H1 (cell line): Measurements from ENCODE around the gene FPGS. TPM values are rescaled to one million over a fixed set of nuclear protein-coding genes. Genes with fewer than 3 reads are reported as not detected.

ENCODE experiments used
- BACH1 ChIP-seq: IDR thresholded peaks from 2 replicates; pipeline ENCODE4 v1.6.1; 2012; ENCODE audit warnings: low read length, improper control_type of control experiment
- CBX5 ChIP-seq: fragments of 300-800, 300-1000 bp; sonication (generic); IDR thresholded peaks from 2 replicates; pipeline ENCODE4 v1.7.1; 2016; ENCODE audit warnings: antibody characterized with exemption, low read length, low read depth
- CEBPB ChIP-seq: IDR thresholded peaks from 2 replicates; pipeline ENCODE4 v1.6.1; 2012; ENCODE audit warnings: low read depth, low read length
- CHD1 ChIP-seq: IDR thresholded peaks from 2 replicates; pipeline ENCODE4 v1.6.1; 2012; ENCODE audit warnings: low read depth, low read length, improper control_type of control experiment
- CTBP2 ChIP-seq: IDR thresholded peaks from 2 replicates; pipeline ENCODE4 v1.7.0; 2011; ENCODE audit warnings: borderline replicate concordance, mild to moderate bottlenecking, moderate library complexity, mixed read lengths, low read length; ENCODE audit not compliant: insufficient read depth, insufficient read length
- EGR1 ChIP-seq: IDR thresholded peaks from 2 replicates; pipeline ENCODE4 v1.6.1; 2011; ENCODE audit warnings: low read depth, low read length, borderline replicate concordance
- HDAC2 ChIP-seq, 2 experiments: fragments of 300-600 bp in 1 of 2; sonication (generic) in 1 of 2; IDR thresholded peaks; 2 replicates each; pipeline ENCODE4 v1.6.1; 2011 to 2012; ENCODE audit warnings: low read depth in 2 of 2, low read length in 2 of 2, mild to moderate bottlenecking in 2 of 2, moderate library complexity in 2 of 2, borderline replicate concordance in 1 of 2, inconsistent platforms in 1 of 2
- KDM4A ChIP-seq: IDR thresholded peaks from one replicate; pipeline ENCODE4 v1.7.1; 2012; ENCODE audit warnings: low read depth, mild to moderate bottlenecking, moderate library complexity, low read length, inconsistent platforms; ENCODE audit not compliant: severe bottlenecking
- MAFK ChIP-seq: IDR thresholded peaks from 2 replicates; pipeline ENCODE4 v1.6.1; 2012; ENCODE audit warnings: low read depth, mild to moderate bottlenecking, improper control_type of control experiment, low read length
- NRF1 ChIP-seq: IDR thresholded peaks from 2 replicates; pipeline ENCODE4 v1.6.1; 2011; ENCODE audit warnings: mild to moderate bottlenecking, low read depth, low read length, improper control_type of control experiment
- POLR2A ChIP-seq, 2 experiments: IDR thresholded peaks; 1 replicate in 1 of 2; 2 replicates in 1 of 2; pipeline ENCODE4 v1.6.1; 2011; ENCODE audit warnings: low read depth in 2 of 2, low read length in 2 of 2, mild to moderate bottlenecking in 2 of 2; ENCODE audit errors: control extremely low read depth in 1 of 2
- POLR2AphosphoS5 ChIP-seq: IDR thresholded peaks from 2 replicates; pipeline ENCODE4 v1.6.1; 2011; ENCODE audit warnings: low read depth, low read length
- RBBP5 ChIP-seq: IDR thresholded peaks from 2 replicates; pipeline ENCODE4 v1.7.1; 2012; ENCODE audit warnings: low read depth, mild to moderate bottlenecking, inconsistent platforms, low read length, moderate library complexity, borderline replicate concordance
- SAP30 ChIP-seq: fragments of 300-600 bp; sonication (generic); IDR thresholded peaks from 2 replicates; pipeline ENCODE4 v1.7.1; 2012; ENCODE audit warnings: low read length, moderate library complexity, mild to moderate bottlenecking, inconsistent platforms; ENCODE audit not compliant: insufficient read depth, insufficient replicate concordance
- SIN3A ChIP-seq, 2 experiments: IDR thresholded peaks in 1 of 2; conservative IDR thresholded peaks in 1 of 2; 2 replicates each; pipeline ENCODE4 v1.6.1; 2011 to 2012; ENCODE audit warnings: low read length in 2 of 2, improper control_type of control experiment in 1 of 2, low read depth in 1 of 2, mild to moderate bottlenecking in 1 of 2
- SIX5 ChIP-seq: IDR thresholded peaks from 2 replicates; pipeline ENCODE4 v1.6.1; 2011; ENCODE audit warnings: mild to moderate bottlenecking, low read depth, low read length
- SP2 ChIP-seq: IDR thresholded peaks from 2 replicates; pipeline ENCODE4 v1.6.1; 2012; ENCODE audit warnings: mild to moderate bottlenecking, low read length, inconsistent platforms
- SRF ChIP-seq: IDR thresholded peaks from 2 replicates; pipeline ENCODE4 v1.6.1; 2011; ENCODE audit warnings: mild to moderate bottlenecking, low read depth, low read length, moderate library complexity
- SUZ12 ChIP-seq: fragments of 200-600 bp; sonication (generic); IDR thresholded peaks from 2 replicates; pipeline ENCODE4 v1.6.1; 2012; ENCODE audit warnings: mild to moderate bottlenecking, inconsistent platforms, low read length, moderate library complexity, mixed read lengths
- TBP ChIP-seq: IDR thresholded peaks from 2 replicates; pipeline ENCODE4 v1.6.1; 2011; ENCODE audit warnings: low read depth, low read length, improper control_type of control experiment
- TCF12 ChIP-seq: IDR thresholded peaks from 2 replicates; pipeline ENCODE4 v1.6.1; 2011; ENCODE audit warnings: low read depth, mild to moderate bottlenecking, low read length
- YY1 ChIP-seq: IDR thresholded peaks from 2 replicates; pipeline ENCODE4 v1.6.1; 2011; ENCODE audit warnings: low read depth, mild to moderate bottlenecking, low read length
- polyA plus RNA-seq, 7 experiments: library from polyadenylated mRNA; depleted of rRNA in 3 of 7; stranded (reverse) in 5 of 7; unstranded in 2 of 7; fragments of >200 nt in 5 of 7; fragments of 200-250 nt in 2 of 7; gene quantifications; 1 replicate in 5 of 7; 2 replicates in 1 of 7; 4 replicates in 1 of 7; pipeline versions ENCODE4 v1.2.1 to v1.2.3, GENCODE V29; 2011 to 2013; ENCODE audit warnings: missing spikeins in 2 of 7, mixed read lengths in 2 of 7
- total RNA-seq: library from RNA; stranded (reverse); fragmentation: NEBNext Ultra II Directional; extraction: Animal tissue kit (Norgen Biotek cat#: 25700); gene quantifications from 2 replicates; pipeline ENCODE4 v1.2.1, GENCODE V29; 2021
- TF ChIP-seq, protein P1 (sequence below): IDR thresholded peaks from 2 replicates; pipeline ENCODE4 v1.6.1; 2012; ENCODE audit warnings: low read length, inconsistent platforms

FPGS gene
- total and polyA plus RNA-seq, 2 of the 8 experiments (the other 6 are each of a cell fraction or from before 2014, with no cell fraction given), result 62.4 to 83.0 TPM

DNA sequence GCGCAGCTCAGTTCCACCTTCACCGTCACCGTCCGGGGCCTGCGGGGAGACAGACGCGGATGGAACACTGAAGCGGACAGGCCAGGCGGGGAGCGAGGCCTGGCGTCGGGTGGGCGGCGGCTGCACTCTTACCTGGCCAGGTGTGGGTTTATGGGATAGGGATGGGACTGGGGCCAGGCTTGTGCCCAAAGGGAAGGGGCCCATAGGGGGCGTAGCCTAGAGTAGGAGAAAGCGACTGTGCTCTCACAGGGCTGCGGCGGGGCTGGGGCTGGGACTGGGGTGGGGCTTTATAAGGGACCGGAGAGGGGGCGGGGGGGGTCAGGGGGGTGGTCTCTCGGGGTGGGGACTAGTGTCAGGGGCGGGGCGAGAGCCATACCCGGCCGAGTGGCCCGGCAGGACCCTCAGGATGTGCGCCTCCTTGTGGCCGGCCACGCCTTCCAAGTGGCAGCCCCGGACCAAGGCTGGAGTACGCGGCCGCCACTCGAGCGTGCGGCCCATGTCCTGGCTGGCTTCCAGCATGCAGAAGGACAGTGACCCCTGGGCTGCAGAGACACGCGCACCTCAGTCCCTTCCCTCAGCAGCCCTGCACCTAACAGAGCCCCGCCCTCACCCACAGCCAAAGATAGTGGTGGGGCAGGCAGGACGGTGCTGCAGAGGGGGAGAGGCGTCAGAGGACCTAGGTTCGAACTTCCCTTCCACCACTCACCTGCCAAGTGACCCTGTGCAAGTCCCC, 22.8 kb downstream of the FPGS start (continued):
- TF ChIP-seq, protein P1, sequence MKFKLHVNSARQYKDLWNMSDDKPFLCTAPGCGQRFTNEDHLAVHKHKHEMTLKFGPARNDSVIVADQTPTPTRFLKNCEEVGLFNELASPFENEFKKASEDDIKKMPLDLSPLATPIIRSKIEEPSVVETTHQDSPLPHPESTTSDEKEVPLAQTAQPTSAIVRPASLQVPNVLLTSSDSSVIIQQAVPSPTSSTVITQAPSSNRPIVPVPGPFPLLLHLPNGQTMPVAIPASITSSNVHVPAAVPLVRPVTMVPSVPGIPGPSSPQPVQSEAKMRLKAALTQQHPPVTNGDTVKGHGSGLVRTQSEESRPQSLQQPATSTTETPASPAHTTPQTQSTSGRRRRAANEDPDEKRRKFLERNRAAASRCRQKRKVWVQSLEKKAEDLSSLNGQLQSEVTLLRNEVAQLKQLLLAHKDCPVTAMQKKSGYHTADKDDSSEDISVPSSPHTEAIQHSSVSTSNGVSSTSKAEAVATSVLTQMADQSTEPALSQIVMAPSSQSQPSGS, result no peak
- no peak; a peak in 1 of 4 replicates for TF ChIP-seq SIN3A (conservative IDR thresholded peaks at IDR 0.05 in 1 of 2, IDR thresholded peaks at IDR 0.05 in 1 of 2; ENCODE audit: low read depth in 1 of 2, low read length in 2 of 2)
- no peak for TF ChIP-seq BACH1
- no peak for TF ChIP-seq EGR1
- TF ChIP-seq TBP, result peak; percentile 48; the same call in 1 of the 2 replicates
- no peak for TF ChIP-seq CTBP2
- no peak for TF ChIP-seq CHD1
- no peak for TF ChIP-seq TCF12
- TF ChIP-seq YY1, result no peak
- no peak; a peak in 1 of 3 replicates for TF ChIP-seq POLR2A (IDR thresholded peaks at IDR 0.05; ENCODE audit: control extremely low read depth in 1 of 2, low read depth in 2 of 2, low read length in 2 of 2)
- TF ChIP-seq POLR2AphosphoS5, result peak; percentile 74; the same call in 1 of the 2 replicates
- TF ChIP-seq SRF, result no peak
- no peak for TF ChIP-seq KDM4A
- TF ChIP-seq CEBPB, result no peak
- no peak for TF ChIP-seq SIX5
- 0 out of 4 replicates have a peak, but pooled peaks of 1 of the 2 experiments have one; percentile 10 for TF ChIP-seq HDAC2 (IDR thresholded peaks at IDR 0.05; ENCODE audit: borderline replicate concordance in 1 of 2, low read depth in 2 of 2, low read length in 2 of 2)
- no peak for TF ChIP-seq NRF1
- TF ChIP-seq SAP30, result no peak
- TF ChIP-seq SP2, result no peak
- TF ChIP-seq MAFK, result no peak
- no peak for TF ChIP-seq CBX5
- TF ChIP-seq SUZ12, result no peak
- 0 out of 2 replicates have a peak, but pooled peaks have one; percentile 28 for TF ChIP-seq RBBP5
